GM18861 (cell line): ENCODE data around the gene BABAM1.

Experiments used
- ATAC-seq: cut with Tn5 transposase; IDR thresholded peaks from one replicate; pipeline ENCODE4 v1.9.1; 2021; ENCODE audit not compliant: unreplicated experiment

Gene BABAM1

DNA sequence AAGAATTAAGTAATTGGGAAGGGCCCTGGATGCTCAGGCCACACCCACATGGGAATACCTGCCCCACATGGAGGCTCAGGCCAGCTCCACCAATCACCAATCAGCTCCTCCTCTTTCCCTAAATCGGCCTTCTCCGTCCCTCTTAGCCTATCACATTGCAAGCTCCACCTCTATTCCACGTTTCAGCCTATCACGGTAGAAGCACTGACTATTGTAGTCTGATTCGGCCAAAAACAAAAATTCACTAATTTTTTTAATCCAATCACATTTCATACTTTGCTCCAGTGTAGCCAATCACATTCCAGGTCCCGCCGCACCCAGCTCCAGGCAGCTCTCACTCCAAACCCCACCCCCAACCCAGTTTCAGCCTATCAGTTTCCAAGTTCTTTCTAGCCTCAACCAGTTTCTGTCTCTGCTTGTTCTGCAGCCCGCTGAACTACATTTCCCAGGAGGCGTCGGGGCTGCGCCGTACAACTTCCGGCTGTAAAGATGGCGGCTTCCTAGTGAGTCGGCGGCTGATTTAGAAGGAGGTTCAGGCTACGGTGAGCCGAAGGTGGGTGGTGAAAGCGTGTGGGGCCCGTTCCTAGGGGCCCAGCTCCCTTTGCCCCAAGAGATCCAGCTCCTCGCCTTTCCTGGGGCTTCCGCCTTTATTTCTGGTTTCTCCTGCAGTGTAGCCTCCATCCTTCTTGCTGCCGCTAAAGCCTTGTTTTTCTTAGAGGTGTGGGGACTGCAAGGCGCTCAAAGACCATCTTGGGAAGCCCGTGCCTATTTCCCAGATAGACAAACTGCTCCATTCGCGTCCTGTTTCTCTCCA, at the start of gene BABAM1:
BABAM1 (plus strand) TSS at position 469 of the 814 bp plus-strand sequence. CDS start 1,364 bp downstream, outside the sequence.
- ATAC-seq: peak; percentile 87

- no peak for ATAC-seq
Observed at GRCh38 chr19:17219286-17219685, 48.0 kb upstream of the BABAM1 start.

DNA sequence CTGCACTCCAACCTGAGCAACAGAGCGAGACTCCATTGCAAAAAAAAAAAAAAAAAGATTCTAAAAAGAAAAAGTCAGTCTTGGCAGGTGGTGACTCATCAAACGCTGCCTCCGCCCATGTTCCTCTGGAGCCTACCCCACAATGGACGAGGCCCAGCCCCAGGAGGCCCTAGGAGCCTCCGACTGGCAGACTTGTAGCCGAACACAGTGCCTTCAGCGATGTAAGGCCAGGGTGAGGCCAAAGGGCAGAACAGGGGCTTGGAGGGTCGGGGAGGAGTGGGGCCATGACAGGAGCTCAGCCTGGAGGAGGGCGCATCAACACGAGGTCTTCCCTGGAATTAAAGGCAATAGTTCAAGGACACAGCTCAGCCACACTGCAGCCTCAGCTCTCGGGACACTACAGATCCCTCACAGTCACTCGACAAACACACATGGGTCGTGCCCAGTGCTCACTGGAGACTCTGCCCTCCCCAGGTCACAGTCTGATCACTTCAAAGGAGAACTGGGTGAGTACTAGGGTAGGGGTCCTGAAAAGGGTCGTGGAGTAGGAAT, 47.0 kb upstream of the BABAM1 start:
- ATAC-seq: no peak

DNA sequence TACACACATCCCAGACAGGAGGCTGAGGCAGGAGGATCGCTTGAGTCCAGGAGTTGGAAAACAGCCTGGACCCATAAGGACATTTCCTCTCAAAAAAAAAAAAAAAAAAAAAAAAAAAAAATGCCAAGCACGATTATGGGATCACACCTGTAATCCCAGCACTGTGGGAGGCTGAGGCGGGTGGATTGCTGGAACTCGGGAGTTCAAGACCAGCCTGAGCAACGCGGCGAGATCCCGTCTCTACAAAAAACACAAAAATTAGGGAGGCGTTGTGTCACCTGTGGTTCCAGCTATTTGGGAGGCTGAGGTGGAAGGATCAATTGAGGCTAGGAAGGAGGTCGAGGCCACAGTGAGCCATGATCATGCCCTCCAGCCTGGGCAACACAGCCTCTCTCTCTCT, 42.2 kb upstream of the BABAM1 start:
- no peak for ATAC-seq

DNA sequence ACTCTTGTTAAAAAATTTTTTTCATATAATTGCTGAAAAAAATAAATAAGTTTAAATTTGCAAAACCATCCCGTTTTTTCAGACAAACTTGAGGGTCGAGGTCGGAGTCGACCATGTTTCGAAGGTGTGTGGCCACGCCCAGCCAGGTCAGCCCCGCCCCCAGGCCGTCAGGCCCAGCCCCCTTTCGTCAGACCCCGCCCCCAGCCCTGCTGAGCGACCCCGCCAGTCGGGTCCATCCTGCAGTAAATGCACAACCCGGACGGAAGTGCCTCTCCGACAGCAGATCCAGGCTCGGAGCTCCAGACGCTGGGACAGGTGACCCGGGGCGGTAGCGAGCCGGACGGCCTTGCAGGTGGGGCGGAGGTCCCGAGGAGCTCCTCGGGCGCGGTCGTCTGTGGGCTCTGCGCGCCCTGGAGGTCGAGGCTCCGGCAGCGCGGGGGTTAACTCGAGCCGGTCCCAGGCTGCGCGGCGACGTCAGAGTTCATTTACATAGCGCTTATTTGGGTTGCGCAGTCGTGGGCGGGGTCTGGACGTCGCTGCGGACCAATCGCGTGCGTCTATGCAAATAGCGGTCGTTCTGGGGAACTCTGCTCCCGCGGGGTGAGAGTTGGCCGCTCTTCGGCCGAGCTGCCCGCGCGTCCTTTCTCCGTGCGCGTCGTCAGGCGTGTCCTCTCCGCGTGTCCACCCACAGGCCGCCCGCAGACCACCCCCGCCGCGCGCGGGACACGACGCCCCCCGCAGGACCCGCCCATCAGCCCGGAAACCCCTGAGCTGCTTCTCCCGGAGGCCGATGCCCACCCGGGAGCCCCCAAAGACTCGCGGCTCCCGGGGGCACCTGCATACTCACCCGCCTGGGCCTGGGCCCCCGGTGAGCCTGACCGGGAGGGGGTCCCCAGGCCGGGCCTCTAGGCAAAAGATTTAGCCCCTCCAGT, 41.0 kb upstream of the BABAM1 start, which contains the start of gene OCEL1:
OCEL1 (plus strand) TSS at position 225 of the 932 bp plus-strand sequence; CDS start at position 247, 22 bp downstream.
- peak; percentile 85 for ATAC-seq

DNA sequence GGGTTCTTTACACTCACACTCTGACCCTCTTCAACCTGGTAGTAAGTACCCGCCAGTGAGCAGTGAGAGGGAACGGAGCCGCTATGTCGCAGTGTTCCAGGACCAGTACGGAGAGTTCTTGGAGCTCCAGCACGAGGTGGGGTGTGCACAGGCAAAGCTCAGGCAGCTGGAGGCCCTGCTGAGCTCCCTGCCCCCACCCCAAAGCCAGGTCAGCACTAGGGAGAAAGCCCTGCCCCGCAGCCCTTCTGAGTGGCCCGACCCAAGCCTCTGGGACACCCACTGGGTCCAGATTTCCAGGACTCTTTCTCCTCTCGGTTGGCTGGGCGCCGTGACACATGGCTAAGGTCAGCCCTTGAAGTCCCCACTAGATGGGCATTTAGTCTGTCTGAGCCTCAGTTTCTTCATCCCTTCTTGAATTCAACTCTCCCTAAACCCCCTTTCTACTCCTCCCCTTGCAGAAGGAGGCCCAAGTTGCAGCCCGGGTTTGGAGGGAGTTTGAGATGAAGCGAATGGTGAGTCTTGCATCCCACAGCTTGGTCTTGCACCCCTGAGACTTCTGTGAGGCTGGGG, 39.4 kb upstream of the BABAM1 start:
- ATAC-seq: no peak

- no peak for ATAC-seq
Observed at GRCh38 chr19:17229890-17230289, 37.4 kb upstream of the BABAM1 start.

GRCh38 chr19:17232258-17232657, 35.0 kb upstream of the BABAM1 start:
- ATAC-seq: no peak

GRCh38 chr19:17234911-17235299, 32.3 kb upstream of the BABAM1 start:
- no peak for ATAC-seq

DNA sequence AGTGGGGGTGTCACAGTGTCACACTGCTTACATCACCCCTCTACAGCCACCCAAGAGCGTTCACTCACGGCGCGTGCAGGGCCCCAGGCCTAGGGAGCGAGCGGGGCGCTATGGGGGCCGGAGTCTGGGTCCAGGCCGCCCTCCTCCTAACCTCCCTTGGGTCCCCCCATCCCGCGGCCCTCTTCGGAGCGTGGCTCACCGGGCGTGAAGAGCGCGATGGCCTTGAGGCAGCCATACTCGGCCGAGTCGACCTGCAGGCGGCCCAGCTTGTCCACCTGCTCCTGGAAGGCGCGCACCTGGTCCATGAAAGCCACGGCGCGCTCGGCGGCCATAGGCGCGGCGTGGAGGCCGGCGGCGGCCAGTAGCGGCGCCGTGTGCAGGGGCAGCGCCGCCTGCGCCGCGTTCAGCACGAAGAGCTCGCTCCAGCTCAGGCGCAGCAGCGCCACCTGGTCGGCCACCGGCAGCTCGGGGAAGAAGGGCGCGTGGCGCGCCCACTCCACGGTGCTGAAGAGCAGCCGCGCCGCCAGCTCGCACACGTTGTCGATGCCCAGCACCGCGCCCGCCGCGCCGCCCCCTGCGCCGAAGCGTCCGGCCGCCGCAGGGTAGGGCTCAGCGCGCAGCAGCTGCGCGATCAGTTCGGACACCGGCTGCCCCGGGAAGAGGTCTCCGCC, 31.8 kb upstream of the BABAM1 start:
- ATAC-seq: peak; percentile 67

- peak; percentile 15 for ATAC-seq
Observed at GRCh38 chr19:17235971-17236777, 31.1 kb upstream of the BABAM1 start.

GRCh38 chr19:17236811-17237543, 30.3 kb upstream of the BABAM1 start:
- no peak for ATAC-seq

DNA sequence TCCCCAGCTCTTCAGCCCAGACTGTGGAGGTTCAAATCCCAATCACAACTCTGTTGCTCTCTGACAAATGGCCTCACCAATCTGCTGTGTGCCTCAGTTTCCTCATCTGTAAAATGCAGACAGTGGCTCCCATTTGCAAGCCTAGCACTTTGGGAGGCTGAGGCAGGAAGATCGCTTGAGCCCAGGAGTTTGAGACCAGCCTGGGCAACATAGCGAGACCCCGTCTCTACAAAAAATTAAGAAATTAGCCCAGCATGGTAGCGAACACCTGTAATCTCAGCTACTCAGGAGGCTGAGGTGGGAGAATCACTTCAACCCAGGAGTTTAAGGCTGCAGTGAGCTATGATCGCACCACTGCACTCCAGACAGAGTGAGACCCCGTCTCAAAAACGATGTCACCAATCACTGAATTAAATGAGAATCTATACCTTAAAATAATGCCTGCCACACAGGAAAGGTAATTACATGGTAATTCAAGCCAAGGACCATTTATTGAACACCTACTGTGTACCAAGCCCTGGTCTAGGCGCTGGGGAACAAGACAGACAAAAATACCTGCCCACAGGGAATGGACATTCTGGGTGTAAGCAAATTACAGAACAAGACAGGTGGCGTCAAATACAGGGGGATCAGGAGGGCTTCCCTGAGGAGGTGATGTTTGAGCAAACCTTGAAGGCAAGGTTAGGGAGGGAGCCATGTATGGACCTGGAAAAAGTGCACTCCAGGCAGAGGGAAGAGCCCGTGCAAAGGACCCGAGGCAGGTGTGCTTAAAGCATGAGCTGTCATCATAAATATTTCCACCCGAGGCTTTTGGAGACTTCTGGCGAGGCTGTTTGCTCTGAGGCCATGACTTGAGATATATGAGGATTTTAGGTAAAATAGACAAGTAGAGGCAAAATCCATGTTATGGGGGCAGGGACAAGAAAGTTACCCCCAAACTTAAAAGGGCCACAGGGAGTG, 29.2 kb upstream of the BABAM1 start:
- ATAC-seq: no peak

- ATAC-seq: no peak
Observed at GRCh38 chr19:17240062-17240752, 27.0 kb upstream of the BABAM1 start.

DNA sequence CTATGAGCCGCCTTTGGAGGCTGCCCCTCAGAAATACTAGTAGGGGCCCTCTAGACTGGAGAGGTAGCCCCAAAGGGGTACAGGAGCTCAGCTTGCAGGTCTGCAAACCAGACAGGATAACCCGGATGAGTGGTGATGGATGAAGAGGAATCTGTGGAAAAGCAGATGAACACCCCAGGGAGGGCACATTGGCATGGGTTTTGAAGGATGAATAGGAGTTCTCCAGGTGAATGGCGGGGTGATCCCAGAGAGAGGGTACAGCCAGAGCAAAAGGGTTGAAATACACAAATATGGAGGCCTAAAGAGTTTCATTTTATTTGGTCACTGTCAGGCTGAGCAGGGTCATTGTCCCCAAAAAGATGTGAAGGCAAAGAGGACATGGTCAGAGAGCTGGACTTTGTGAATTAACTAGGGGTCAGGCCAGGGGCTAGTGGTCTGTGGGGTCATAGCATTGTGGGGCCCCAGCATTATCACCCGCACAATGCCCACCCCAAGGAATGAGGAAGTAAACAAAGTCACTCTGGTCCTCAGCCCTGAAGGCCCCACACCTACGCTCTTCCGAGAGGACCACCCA, 26.3 kb upstream of the BABAM1 start:
- no peak for ATAC-seq

GRCh38 chr19:17242431-17243208, 24.6 kb upstream of the BABAM1 start:
- no peak for ATAC-seq
